Esophagus muscularis mucosa (tissue), 2 donors: ENCODE measurements around the gene ALDH18A1.

Experiments
- EP300 ChIP-seq: sonication (generic); formaldehyde crosslinking; IDR thresholded peaks from one replicate; pipeline ENCODE4 v1.6.1; 2017; ENCODE audit warnings: antibody characterized with exemption
- POLR2A ChIP-seq: fragments of 450-650 bp; IDR thresholded peaks from one replicate; pipeline ENCODE4 v1.6.1; 2017; ENCODE audit warnings: antibody characterized with exemption, moderate library complexity, mild to moderate bottlenecking, low read depth

GRCh38 chr10:95573964-95574604 is 82.4 kb downstream of the ALDH18A1 start:
- TF ChIP-seq POLR2A (no peak), EP300 (no peak)
